Osteoblast (primary cell): Measurements from ENCODE around the gene ALPL. TPM values are rescaled to one million over a fixed set of nuclear protein-coding genes. Genes with fewer than 3 reads are reported as not detected.

ENCODE experiments used
- DNase-seq: peaks from one replicate; pipeline ENCODE4 v3.0.0; 2011; ENCODE audit warnings: low spot score, mixed read lengths; ENCODE audit not compliant: insufficient read length; ENCODE audit errors: missing footprints
- H2AFZ ChIP-seq: 2 replicates; pipeline ENCODE4 v1.6.0; 2011; ENCODE audit warnings: mild to moderate bottlenecking, low read length
- H3K27ac ChIP-seq: 2 replicates; pipeline ENCODE4 v1.5.1; 2011; ENCODE audit warnings: mild to moderate bottlenecking, low read depth, low read length, moderate library complexity
- H3K27me3 ChIP-seq: 2 replicates; pipeline ENCODE4 v1.6.0; 2012; ENCODE audit warnings: mild to moderate bottlenecking, control low read depth, inconsistent platforms, low read length, moderate library complexity; ENCODE audit not compliant: insufficient read depth
- H3K36me3 ChIP-seq: 2 replicates; pipeline ENCODE4 v1.5.1; 2011; ENCODE audit warnings: mild to moderate bottlenecking, low read length, control low read depth, moderate library complexity; ENCODE audit not compliant: insufficient read depth
- H3K4me1 ChIP-seq: 2 replicates; pipeline ENCODE4 v1.5.1; 2011; ENCODE audit warnings: mild to moderate bottlenecking, low read length, control low read depth, moderate library complexity; ENCODE audit not compliant: insufficient read depth
- H3K4me2 ChIP-seq: 2 replicates; pipeline ENCODE4 v1.6.0; 2011; ENCODE audit warnings: mild to moderate bottlenecking, low read length; ENCODE audit not compliant: insufficient read depth
- H3K4me3 ChIP-seq: fragments of 200-600 bp; sonication (generic); 3 replicates; pipeline ENCODE4 v1.5.1; 2012; ENCODE audit warnings: mild to moderate bottlenecking, low read length, inconsistent platforms; ENCODE audit not compliant: insufficient read depth
- H3K79me2 ChIP-seq: 2 replicates; pipeline ENCODE4 v1.6.0; 2012; ENCODE audit warnings: mild to moderate bottlenecking, low read length, control low read depth, inconsistent platforms; ENCODE audit not compliant: insufficient read depth
- H3K9me3 ChIP-seq: 2 replicates; pipeline ENCODE4 v1.5.1; 2011; ENCODE audit warnings: low read depth, low read length, control low read depth
- H4K20me1 ChIP-seq: 2 replicates; pipeline ENCODE4 v1.6.0; 2012; ENCODE audit warnings: mild to moderate bottlenecking, low read length, control low read depth; ENCODE audit not compliant: insufficient read depth
- total RNA-seq: library from RNA; depleted of rRNA; stranded (reverse); fragments of >200 nt; gene quantifications from 2 replicates; pipeline ENCODE4 v1.2.3, GENCODE V29; 2012
- TF ChIP-seq, protein P1 (sequence below): IDR thresholded peaks from 2 replicates; pipeline ENCODE4 v1.5.1; 2011; ENCODE audit warnings: mild to moderate bottlenecking, low read depth, low read length, moderate library complexity; ENCODE audit errors: extremely low read depth

ALPL gene
- total RNA-seq, 1 donor = 8.0 TPM

DNA sequence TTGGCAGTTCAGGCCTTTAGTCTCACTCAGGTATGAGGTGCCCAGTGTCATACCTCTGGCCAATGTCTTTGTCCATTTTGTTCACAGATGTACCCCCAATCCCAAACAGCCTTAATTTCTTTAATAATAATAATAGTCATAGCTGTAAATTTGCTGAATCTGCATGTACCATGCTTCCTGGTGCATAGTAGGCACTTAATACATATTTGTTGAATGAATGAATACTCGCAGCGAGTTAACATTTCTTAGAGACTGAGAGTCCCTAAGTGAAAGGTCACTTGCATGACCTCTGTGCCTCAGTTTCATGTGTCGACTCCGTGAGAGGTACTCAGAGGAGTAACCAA, 12.5 kb downstream of the ALPL start:
- Histone ChIP-seq H4K20me1 (peaks cover 3% of the 10 kb centered on the region), H3K4me2 (no peak overlapping the region), H3K27ac (no peak overlapping the region), H2AFZ (no peak overlapping the region), H3K79me2 (no peaks in the 10 kb centered on the region), H3K27me3 (no peaks in the 10 kb centered on the region), H3K36me3 (no peaks in the 10 kb centered on the region), H3K9me3 (no peaks in the 10 kb centered on the region), H3K4me3 (no peak overlapping the region), H3K4me1 (no peaks in the 10 kb centered on the region)
- TF ChIP-seq, protein P1, sequence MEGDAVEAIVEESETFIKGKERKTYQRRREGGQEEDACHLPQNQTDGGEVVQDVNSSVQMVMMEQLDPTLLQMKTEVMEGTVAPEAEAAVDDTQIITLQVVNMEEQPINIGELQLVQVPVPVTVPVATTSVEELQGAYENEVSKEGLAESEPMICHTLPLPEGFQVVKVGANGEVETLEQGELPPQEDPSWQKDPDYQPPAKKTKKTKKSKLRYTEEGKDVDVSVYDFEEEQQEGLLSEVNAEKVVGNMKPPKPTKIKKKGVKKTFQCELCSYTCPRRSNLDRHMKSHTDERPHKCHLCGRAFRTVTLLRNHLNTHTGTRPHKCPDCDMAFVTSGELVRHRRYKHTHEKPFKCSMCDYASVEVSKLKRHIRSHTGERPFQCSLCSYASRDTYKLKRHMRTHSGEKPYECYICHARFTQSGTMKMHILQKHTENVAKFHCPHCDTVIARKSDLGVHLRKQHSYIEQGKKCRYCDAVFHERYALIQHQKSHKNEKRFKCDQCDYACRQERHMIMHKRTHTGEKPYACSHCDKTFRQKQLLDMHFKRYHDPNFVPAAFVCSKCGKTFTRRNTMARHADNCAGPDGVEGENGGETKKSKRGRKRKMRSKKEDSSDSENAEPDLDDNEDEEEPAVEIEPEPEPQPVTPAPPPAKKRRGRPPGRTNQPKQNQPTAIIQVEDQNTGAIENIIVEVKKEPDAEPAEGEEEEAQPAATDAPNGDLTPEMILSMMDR = no peak
- DNase-seq = no peak

DNA sequence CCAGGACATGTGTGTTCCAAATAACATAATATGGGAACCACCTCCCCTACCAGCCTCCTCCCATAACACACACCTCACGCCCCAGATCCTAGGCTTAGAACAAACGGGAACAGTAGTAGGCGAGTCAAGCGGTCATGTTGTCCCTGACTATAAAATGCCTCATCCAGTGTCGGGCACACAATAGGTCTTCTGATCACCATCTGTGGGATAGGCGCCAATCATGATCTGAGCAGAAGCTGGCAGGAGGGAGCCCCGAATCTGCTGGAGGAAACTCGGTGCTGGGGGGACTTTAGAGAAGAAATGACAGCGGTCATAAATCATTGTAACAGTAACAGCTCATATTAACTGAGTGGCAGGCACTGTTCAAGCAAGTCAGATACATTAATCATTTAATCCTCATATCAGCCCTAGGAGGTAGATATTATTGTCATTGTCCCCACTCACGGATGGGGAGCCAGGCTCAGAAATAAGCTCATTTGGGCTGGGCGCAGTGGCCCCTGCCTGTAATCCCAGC, 13.4 kb downstream of the ALPL start:
- no peak for DNase-seq
- peaks cover 3% of the 10 kb centered on the region for H4K20me1 ChIP-seq
- no peak overlapping the region for H3K4me2 ChIP-seq
- H3K9me3 ChIP-seq = no peaks in the 10 kb centered on the region
- no peak overlapping the region for H3K4me3 ChIP-seq
- TF ChIP-seq, protein P1 = no peak
- no peak overlapping the region for H3K27ac ChIP-seq
- no peaks in the 10 kb centered on the region for H3K36me3 ChIP-seq
- H3K27me3 ChIP-seq = no peaks in the 10 kb centered on the region
- H2AFZ ChIP-seq = no peak overlapping the region
- H3K4me1 ChIP-seq = no peaks in the 10 kb centered on the region
- no peaks in the 10 kb centered on the region for H3K79me2 ChIP-seq

DNA sequence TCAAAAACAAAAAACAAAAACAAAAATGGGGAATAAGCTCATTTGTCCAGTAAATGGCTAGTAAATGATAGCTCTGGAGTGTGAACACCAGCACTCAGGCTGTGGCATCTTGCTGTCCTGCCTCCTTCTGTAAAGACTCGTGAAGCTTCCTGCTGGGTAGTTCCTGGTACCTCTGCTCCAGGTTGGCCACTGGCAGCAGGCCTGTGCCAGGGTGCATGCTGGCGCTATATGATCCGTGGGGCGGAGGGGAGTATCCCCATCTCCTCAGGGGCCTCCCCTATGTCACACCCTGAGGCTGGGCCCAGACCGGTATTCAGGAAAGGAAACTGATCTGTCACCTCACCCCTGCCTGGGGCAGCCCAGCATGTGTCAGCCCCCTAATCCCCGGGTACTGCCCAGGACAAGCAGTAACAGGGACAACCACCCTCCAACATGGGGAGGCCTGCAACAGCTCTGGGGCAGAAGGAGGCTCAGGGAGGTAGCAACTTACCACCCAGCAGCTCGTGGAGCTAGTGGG, 14.1 kb downstream of the ALPL start:
- no peak for DNase-seq
- H3K9me3 ChIP-seq = no peaks in the 10 kb centered on the region
- H4K20me1 ChIP-seq = peaks cover 3% of the 10 kb centered on the region
- TF ChIP-seq, protein P1 = no peak
- no peaks in the 10 kb centered on the region for H3K79me2 ChIP-seq
- no peak overlapping the region for H3K4me2 ChIP-seq
- H2AFZ ChIP-seq = no peak overlapping the region
- H3K4me3 ChIP-seq = no peak overlapping the region
- no peaks in the 10 kb centered on the region for H3K36me3 ChIP-seq
- no peaks in the 10 kb centered on the region for H3K27me3 ChIP-seq
- no peaks in the 10 kb centered on the region for H3K4me1 ChIP-seq
- no peak overlapping the region for H3K27ac ChIP-seq

DNA sequence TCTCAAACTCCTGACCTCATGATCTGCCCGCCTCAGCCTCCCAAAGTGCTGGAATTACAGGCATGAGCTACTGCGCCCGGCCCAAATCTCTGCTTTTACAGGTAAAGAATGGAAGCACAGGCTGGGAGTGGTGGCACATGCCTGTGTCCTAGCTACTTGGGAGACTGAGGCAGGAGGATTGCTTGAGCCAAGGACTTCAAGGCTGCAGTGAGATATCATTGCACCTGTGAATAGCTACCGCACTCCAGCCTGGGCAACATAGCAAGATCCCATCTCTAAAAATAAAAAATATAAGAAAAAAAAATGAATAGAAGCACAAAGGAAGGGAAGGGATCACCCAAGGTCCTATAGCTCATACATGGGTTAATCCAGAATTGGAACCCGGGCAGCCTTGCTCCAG, 15.0 kb downstream of the ALPL start:
- no peak for DNase-seq
- Histone ChIP-seq H2AFZ (no peak overlapping the region), H3K4me3 (no peak overlapping the region), H3K9me3 (no peaks in the 10 kb centered on the region), H3K27ac (no peak overlapping the region), H3K27me3 (no peaks in the 10 kb centered on the region), H3K4me2 (no peak overlapping the region), H3K79me2 (no peaks in the 10 kb centered on the region), H3K4me1 (no peaks in the 10 kb centered on the region), H3K36me3 (no peaks in the 10 kb centered on the region), H4K20me1 (no peaks in the 10 kb centered on the region)
- TF ChIP-seq, protein P1 = no peak
